ENCODE results near the gene COCH. TPM values are rescaled to one million over a fixed set of nuclear protein-coding genes. Genes with fewer than 3 reads are reported as not detected.

COCH gene
- total RNA-seq, 1 experiment from 2014 or later: 6.7 TPM

GRCh38 chr14:30935445-30935844 lies 61.1 kb downstream of the COCH start:
- Histone ChIP-seq H3K4me1 (ENCODE audit: control insufficient read depth in 1 of 2, insufficient read depth in 2 of 2, low read length in 2 of 2) (no peaks in the 10 kb centered on the region), H3K9ac (ENCODE audit: low read length) (no peak overlapping the region), H3K36me3 (ENCODE audit: control insufficient read depth in 1 of 2, insufficient read depth in 2 of 2, low read length in 2 of 2) (peaks cover 10 to 25% of the 10 kb centered on the region in 2 experiments; a peak in 3 of 4 replicates), H4K20me1 (ENCODE audit: insufficient read depth) (no peaks in the 10 kb centered on the region), H3K9me2 (ENCODE audit: insufficient read depth) (no peaks in the 10 kb centered on the region), H3K4me2 (ENCODE audit: low read length) (no peak overlapping the region), H2AFZ (ENCODE audit: low read depth, low read length, poor library complexity, severe bottlenecking) (no peak overlapping the region), H3K4me3 (replicated peaks in 1 of 2; ENCODE audit: low read depth in 1 of 2, low read length in 2 of 2) (no peak overlapping the region), H3K27ac (ENCODE audit: low read depth, low read length) (no peak overlapping the region), H3K27me3 (ENCODE audit: insufficient read depth, low read length) (no peaks in the 10 kb centered on the region), H3K79me2 (ENCODE audit: insufficient read depth, low read length) (peaks cover 26% of the 10 kb centered on the region), H3K9me3 (ENCODE audit: control insufficient read depth in 1 of 2, insufficient read depth in 1 of 2, low read depth in 1 of 2, low read length in 2 of 2) (no peaks in the 10 kb centered on the region)
- BruUV-seq (replicated peaks): no TSS peak
- ChIA-PET RAD21 (ENCODE audit: low non-redundant PET in 1 of 2, low total read pairs in 2 of 2, uncharacterized antibody in 2 of 2, unreplicated experiment in 2 of 2) (no interaction called here), POLR2A (no interaction called here), CTCF (no interaction called here)
- DNase-seq (ENCODE audit: low read depth, low spot score): no peak
- no peak for ATAC-seq
- no peak for TF ChIP-seq POLR2A (IDR thresholded peaks at IDR 0.05; ENCODE audit: borderline replicate concordance, extremely low read depth, insufficient read depth, insufficient read length)
- no peak for TF ChIP-seq ZFX (IDR thresholded peaks at IDR 0.05)
- no peak for TF ChIP-seq CEBPB (IDR thresholded peaks at IDR 0.05; ENCODE audit: low read depth)
- TF ChIP-seq JUND (IDR thresholded peaks at IDR 0.05): no peak
- no peak for TF ChIP-seq SRF (IDR thresholded peaks at IDR 0.05; ENCODE audit: low read depth)
- TF ChIP-seq, protein P1, sequence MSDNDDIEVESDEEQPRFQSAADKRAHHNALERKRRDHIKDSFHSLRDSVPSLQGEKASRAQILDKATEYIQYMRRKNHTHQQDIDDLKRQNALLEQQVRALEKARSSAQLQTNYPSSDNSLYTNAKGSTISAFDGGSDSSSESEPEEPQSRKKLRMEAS (IDR thresholded peaks at IDR 0.05): no peak
- no peak for TF ChIP-seq YY1 (IDR thresholded peaks at IDR 0.05; ENCODE audit: extremely low read depth, insufficient replicate concordance, low read depth, low read length)
- TF ChIP-seq CTCF (IDR thresholded peaks at IDR 0.05 in 2 of 3, conservative IDR thresholded peaks at IDR 0.05 in 1 of 3; ENCODE audit: borderline replicate concordance in 1 of 3, insufficient read depth in 1 of 3, low read depth in 2 of 3, low read length in 2 of 3): no peak
- TF ChIP-seq EZH2 (IDR thresholded peaks at IDR 0.05): no peak
- no peak for TF ChIP-seq REST (IDR thresholded peaks at IDR 0.05; ENCODE audit: low read depth)
- TF ChIP-seq EGR1 (IDR thresholded peaks at IDR 0.05; ENCODE audit: low read depth): no peak
- TF ChIP-seq EZH2phosphoT487 (IDR thresholded peaks at IDR 0.05; ENCODE audit: borderline replicate concordance): no peak
- no peak for TF ChIP-seq SIN3A (IDR thresholded peaks at IDR 0.05; ENCODE audit: low read depth)
- TF ChIP-seq SP1 (IDR thresholded peaks at IDR 0.05; ENCODE audit: low read depth): no peak
- TF ChIP-seq FOSL1 (IDR thresholded peaks at IDR 0.05; ENCODE audit: low read depth): no peak
- no peak for TF ChIP-seq POLR2AphosphoS5 (IDR thresholded peaks at IDR 0.05; ENCODE audit: low read depth, low read length)
- no peak for TF ChIP-seq TCF7L2 (IDR thresholded peaks at IDR 0.05; ENCODE audit: borderline replicate concordance, extremely low read depth, insufficient read depth, insufficient read length)
- TF ChIP-seq RAD21 (IDR thresholded peaks at IDR 0.05; ENCODE audit: low read depth): no peak
- no peak for TF ChIP-seq ZNF274 (IDR thresholded peaks at IDR 0.05; ENCODE audit: low read depth, low read length)
- TF ChIP-seq, protein P2, sequence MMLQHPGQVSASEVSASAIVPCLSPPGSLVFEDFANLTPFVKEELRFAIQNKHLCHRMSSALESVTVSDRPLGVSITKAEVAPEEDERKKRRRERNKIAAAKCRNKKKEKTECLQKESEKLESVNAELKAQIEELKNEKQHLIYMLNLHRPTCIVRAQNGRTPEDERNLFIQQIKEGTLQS (IDR thresholded peaks at IDR 0.05): no peak
- intact Hi-C loops (cut with micrococcal nuclease): no loop called here

Data from HCT116 (cell line).